Endothelial cell of umbilical vein (primary cell): ENCODE data around the gene ATP12A.

ENCODE experiments used
- EZH2 ChIP-seq: IDR thresholded peaks from 2 replicates; pipeline ENCODE4 v1.6.1; 2012; ENCODE audit warnings: borderline replicate concordance, low read depth, mild to moderate bottlenecking, moderate library complexity, low read length, inconsistent platforms; ENCODE audit not compliant: severe bottlenecking
- GATA2 ChIP-seq: IDR thresholded peaks from 2 replicates; pipeline ENCODE4 v1.7.0; 2011; ENCODE audit warnings: low read depth, mild to moderate bottlenecking, moderate library complexity, mixed read lengths, low read length; ENCODE audit not compliant: insufficient read length, insufficient read depth
- POLR2A ChIP-seq: IDR thresholded peaks from 2 replicates; pipeline ENCODE4 v1.6.1; 2012; ENCODE audit warnings: low read depth, mild to moderate bottlenecking, control low read depth, low read length
- TF ChIP-seq, protein P1 (sequence below), 2 donors: IDR thresholded peaks; 1 replicate in 1 of 2; 2 replicates in 1 of 2; pipeline ENCODE4 v1.5.1; 2011; ENCODE audit warnings: low read length in 2 of 2, mild to moderate bottlenecking in 2 of 2, moderate library complexity in 2 of 2, control low read depth in 1 of 2, inconsistent platforms in 1 of 2, low read depth in 1 of 2; ENCODE audit not compliant: insufficient read depth in 1 of 2; ENCODE audit errors: extremely low read depth in 1 of 2
- TF ChIP-seq, protein P2 (sequence below): IDR thresholded peaks from 2 replicates; pipeline ENCODE4 v1.6.1; 2011; ENCODE audit not compliant: insufficient read depth, insufficient read length

DNA sequence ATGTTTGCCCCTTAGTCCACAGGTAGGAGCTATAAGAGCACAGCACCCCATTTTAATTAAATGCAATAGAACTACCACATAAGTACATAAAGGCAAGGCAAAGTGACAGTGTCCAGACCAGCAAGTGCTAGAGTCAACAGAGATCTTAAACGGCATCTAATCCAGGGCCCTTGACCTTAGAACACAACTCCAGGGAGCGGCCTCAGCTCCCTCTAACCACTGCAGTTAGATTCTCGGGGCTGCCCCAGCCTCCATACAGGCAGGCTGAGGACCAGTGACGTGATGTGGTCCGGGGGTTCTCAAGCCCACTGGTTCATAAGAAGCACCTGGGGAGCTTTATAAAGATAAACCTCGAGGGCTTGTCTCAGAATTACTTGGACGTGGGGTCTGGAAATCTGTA, 10.0 kb upstream of the ATP12A start:
- TF ChIP-seq EZH2, result no peak
- TF ChIP-seq, protein P1, sequence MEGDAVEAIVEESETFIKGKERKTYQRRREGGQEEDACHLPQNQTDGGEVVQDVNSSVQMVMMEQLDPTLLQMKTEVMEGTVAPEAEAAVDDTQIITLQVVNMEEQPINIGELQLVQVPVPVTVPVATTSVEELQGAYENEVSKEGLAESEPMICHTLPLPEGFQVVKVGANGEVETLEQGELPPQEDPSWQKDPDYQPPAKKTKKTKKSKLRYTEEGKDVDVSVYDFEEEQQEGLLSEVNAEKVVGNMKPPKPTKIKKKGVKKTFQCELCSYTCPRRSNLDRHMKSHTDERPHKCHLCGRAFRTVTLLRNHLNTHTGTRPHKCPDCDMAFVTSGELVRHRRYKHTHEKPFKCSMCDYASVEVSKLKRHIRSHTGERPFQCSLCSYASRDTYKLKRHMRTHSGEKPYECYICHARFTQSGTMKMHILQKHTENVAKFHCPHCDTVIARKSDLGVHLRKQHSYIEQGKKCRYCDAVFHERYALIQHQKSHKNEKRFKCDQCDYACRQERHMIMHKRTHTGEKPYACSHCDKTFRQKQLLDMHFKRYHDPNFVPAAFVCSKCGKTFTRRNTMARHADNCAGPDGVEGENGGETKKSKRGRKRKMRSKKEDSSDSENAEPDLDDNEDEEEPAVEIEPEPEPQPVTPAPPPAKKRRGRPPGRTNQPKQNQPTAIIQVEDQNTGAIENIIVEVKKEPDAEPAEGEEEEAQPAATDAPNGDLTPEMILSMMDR (IDR thresholded peaks at IDR 0.05; ENCODE audit: extremely low read depth in 1 of 2, insufficient read depth in 1 of 2, low read depth in 1 of 2, low read length in 2 of 2), result no peak
- no peak for TF ChIP-seq POLR2A
- TF ChIP-seq, protein P2, sequence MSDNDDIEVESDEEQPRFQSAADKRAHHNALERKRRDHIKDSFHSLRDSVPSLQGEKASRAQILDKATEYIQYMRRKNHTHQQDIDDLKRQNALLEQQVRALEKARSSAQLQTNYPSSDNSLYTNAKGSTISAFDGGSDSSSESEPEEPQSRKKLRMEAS, result no peak
- TF ChIP-seq GATA2, result no peak
